Spleen (tissue), 7 donors: Measurements from ENCODE around the gene NPTN.

ENCODE experiments used
- CTCF ChIP-seq, 11 experiments: fragments of 200-600 bp in 7 of 11; fragments of 450-650 bp in 4 of 11; sonication (generic) in 4 of 11; IDR thresholded peaks in 8 of 11; conservative IDR thresholded peaks in 3 of 11; 1 replicate in 7 of 11; 2 replicates in 4 of 11; pipeline versions ENCODE4 v1.4.0 to v1.8.0; 2016 to 2021; ENCODE audit warnings: antibody characterized with exemption in 11 of 11, inconsistent platforms in 4 of 11, mild to moderate bottlenecking in 1 of 11
- POLR2A ChIP-seq, 3 donors: fragments of 450-650 bp; IDR thresholded peaks; one replicate each; pipeline ENCODE4 v1.5.1; 2017; ENCODE audit warnings: antibody characterized with exemption in 3 of 3, mild to moderate bottlenecking in 1 of 3
- POLR2AphosphoS5 ChIP-seq, 3 donors: sonication (generic); formaldehyde crosslinking; IDR thresholded peaks; one replicate each; pipeline ENCODE4 v1.5.1; 2017; ENCODE audit warnings: antibody characterized with exemption in 3 of 3
- donor health status: DM: no; HTN: no; CAD: no; lungs with moderate emphysema.
- donor health status: DM: no; HTN: no; CAD: no.
- donor health status: DM: no; HTN: no; CAD: no.

- no peak for TF ChIP-seq CTCF (IDR thresholded peaks at IDR 0.05 in 8 of 11, conservative IDR thresholded peaks at IDR 0.05 in 3 of 11)
- no peak for TF ChIP-seq POLR2A (IDR thresholded peaks at IDR 0.05)
- TF ChIP-seq POLR2AphosphoS5 (IDR thresholded peaks at IDR 0.05) = no peak
These were observed 117.7 kb downstream of the NPTN start for GRCh38 chr15:73515527-73515926.
